Cardiac muscle cell (in vitro differentiated cells and primary cell): ENCODE results near the gene AFF2. TPM values are rescaled to one million over a fixed set of nuclear protein-coding genes. Genes with fewer than 3 reads are reported as not detected.

ENCODE experiments used
- DNase-seq, 2 donors: peaks; one replicate each; pipeline versions ENCODE4 v3.0.0 to v3.0.0-alpha.2; 2010 to 2017; ENCODE audit warnings: low read depth in 1 of 2, low spot score in 1 of 2
- H3K27ac ChIP-seq: fragments of 200-600 bp; sonication (generic); 2 replicates; pipeline ENCODE4 v1.5.1; 2016
- H3K27me3 ChIP-seq: fragments of 200-600 bp; sonication (generic); 2 replicates; pipeline ENCODE4 v1.6.0; 2016; ENCODE audit warnings: control low read depth
- H3K36me3 ChIP-seq: fragments of 200-600 bp; sonication (generic); 2 replicates; pipeline ENCODE4 v1.5.1; 2016; ENCODE audit warnings: control low read depth
- H3K4me1 ChIP-seq: fragments of 200-600 bp; sonication (generic); 2 replicates; pipeline ENCODE4 v1.8.1; 2017; ENCODE audit warnings: low read depth, mild to moderate bottlenecking, mixed run types
- H3K4me3 ChIP-seq: fragments of 200-600 bp; sonication (generic); 2 replicates; pipeline ENCODE4 v1.5.1; 2016; ENCODE audit warnings: mild to moderate bottlenecking
- H3K9me3 ChIP-seq: fragments of 200-600 bp; sonication (generic); 2 replicates; pipeline ENCODE4 v1.5.1; 2017; ENCODE audit warnings: low read depth, mild to moderate bottlenecking, control low read depth
- CTCF ChIP-seq: IDR thresholded peaks from 2 replicates; pipeline ENCODE4 v1.5.1; 2012; ENCODE audit warnings: low read depth, mild to moderate bottlenecking, low read length
- polyA plus RNA-seq: library from polyadenylated mRNA; unstranded; fragments of >200 nt; fragmentation: Nextera tagmentation; extraction: Ambion mirVana; gene quantifications from 2 replicates; pipeline ENCODE4 v1.2.1, GENCODE V29; 2016
- total RNA-seq: library from RNA; depleted of rRNA; stranded (reverse); fragments of >200 nt; gene quantifications from 2 replicates; pipeline ENCODE4 v1.2.3, GENCODE V29; 2016

The AFF2 gene
- total and polyA plus RNA-seq, 2 experiments from 2014 or later: 4.4 to 8.3 TPM

- DNase-seq: no peak
- Histone ChIP-seq H3K4me3 (no peak overlapping the region), H3K4me1 (no peaks in the 10 kb centered on the region), H3K27ac (no peak overlapping the region), H3K9me3 (no peaks in the 10 kb centered on the region), H3K36me3 (no peaks in the 10 kb centered on the region), H3K27me3 (no peaks in the 10 kb centered on the region)
- TF ChIP-seq CTCF: no peak
Measured at GRCh38 chrX:148572337-148572736, 71.9 kb downstream of the AFF2 start.

GRCh38 chrX:148573119-148573518, 72.7 kb downstream of the AFF2 start:
- H3K4me1 ChIP-seq: no peaks in the 10 kb centered on the region
- no peaks in the 10 kb centered on the region for H3K36me3 ChIP-seq
- H3K4me3 ChIP-seq: no peak overlapping the region
- no peak for TF ChIP-seq CTCF
- no peaks in the 10 kb centered on the region for H3K27me3 ChIP-seq
- no peak overlapping the region for H3K27ac ChIP-seq
- peak in 1 of 2 donors; percentile 5 for DNase-seq
- no peaks in the 10 kb centered on the region for H3K9me3 ChIP-seq

- Histone ChIP-seq H3K36me3 (no peaks in the 10 kb centered on the region), H3K4me1 (no peaks in the 10 kb centered on the region), H3K27me3 (no peaks in the 10 kb centered on the region), H3K27ac (no peak overlapping the region), H3K9me3 (no peaks in the 10 kb centered on the region), H3K4me3 (no peak overlapping the region)
- TF ChIP-seq CTCF: no peak
- no peak for DNase-seq
Measured at GRCh38 chrX:148574237-148574973, 74.0 kb downstream of the AFF2 start.

GRCh38 chrX:148576396-148576795, 76.0 kb downstream of the AFF2 start:
- H3K9me3 ChIP-seq: no peaks in the 10 kb centered on the region
- TF ChIP-seq CTCF: no peak
- DNase-seq: no peak
- H3K27ac ChIP-seq: no peak overlapping the region
- no peaks in the 10 kb centered on the region for H3K4me1 ChIP-seq
- no peaks in the 10 kb centered on the region for H3K36me3 ChIP-seq
- no peak overlapping the region for H3K4me3 ChIP-seq
- no peaks in the 10 kb centered on the region for H3K27me3 ChIP-seq

GRCh38 chrX:148577741-148578140, 77.3 kb downstream of the AFF2 start:
- Histone ChIP-seq H3K4me3 (no peak overlapping the region), H3K27me3 (no peaks in the 10 kb centered on the region), H3K36me3 (no peaks in the 10 kb centered on the region), H3K4me1 (no peaks in the 10 kb centered on the region), H3K27ac (no peak overlapping the region), H3K9me3 (no peaks in the 10 kb centered on the region)
- DNase-seq: no peak
- no peak for TF ChIP-seq CTCF
